Naive B cell (primary cell): ENCODE measurements around the gene ASB8. TPM values are rescaled to one million over a fixed set of nuclear protein-coding genes. Genes with fewer than 3 reads are reported as not detected.

ENCODE experiments used
- ATAC-seq, 2 donors: fragments of 150-1000 bp; cut with Tn5 transposase; 2 replicates each; pipeline ENCODE4 v1.10.0; 2021; ENCODE audit warnings: low read depth in 2 of 2, mild to moderate bottlenecking in 2 of 2, moderate library complexity in 2 of 2
- DNase-seq: peaks from one replicate; pipeline ENCODE4 v3.0.0; 2022
- H3K27ac Mint-ChIP-seq, 6 donors: one replicate each; pipeline ENCODE4 v1.8.0; 2020 to 2022; ENCODE audit warnings: mild to moderate bottlenecking in 6 of 6, mixed read lengths in 6 of 6, moderate library complexity in 5 of 6, inconsistent platforms in 2 of 6
- H3K27me3 Mint-ChIP-seq, 3 donors: one replicate each; pipeline ENCODE4 v1.8.0; 2021 to 2022; ENCODE audit warnings: mixed read lengths in 3 of 3, mild to moderate bottlenecking in 1 of 3
- H3K36me3 Mint-ChIP-seq, 2 donors: one replicate each; pipeline ENCODE4 v1.8.0; 2020 to 2022; ENCODE audit warnings: mixed read lengths in 2 of 2, inconsistent platforms in 1 of 2, mild to moderate bottlenecking in 1 of 2
- H3K4me1 Mint-ChIP-seq, 3 donors: one replicate each; pipeline ENCODE4 v1.8.0; 2020 to 2022; ENCODE audit warnings: mixed read lengths in 3 of 3, inconsistent platforms in 1 of 3, mild to moderate bottlenecking in 1 of 3, moderate library complexity in 1 of 3
- H3K4me3 Mint-ChIP-seq, 8 donors: one replicate each; pipeline ENCODE4 v1.8.0; 2020 to 2022; ENCODE audit warnings: mild to moderate bottlenecking in 8 of 8, mixed read lengths in 8 of 8, moderate library complexity in 8 of 8, inconsistent platforms in 2 of 8
- H3K9me3 Mint-ChIP-seq, 7 donors: one replicate each; pipeline ENCODE4 v1.8.0; 2020 to 2022; ENCODE audit warnings: mixed read lengths in 7 of 7, mild to moderate bottlenecking in 5 of 7, inconsistent platforms in 2 of 7, moderate library complexity in 1 of 7
- polyA plus RNA-seq, 6 donors: library from polyadenylated mRNA; unstranded; fragments of 300-500 nt; fragmentation: Illumina TruSeq; gene quantifications; one replicate each; pipeline ENCODE4 v1.2.3, GENCODE V29; 2021; ENCODE audit warnings: low read depth in 6 of 6

Gene ASB8
- polyA plus RNA-seq, 6 donors from 2014 or later = 62.1 to 89.5 (median 74.8) TPM

- Mint-ChIP-seq H3K36me3 (no peaks in the 10 kb centered on the region), H3K27ac (no peak overlapping the region), H3K9me3 (no peaks in the 10 kb centered on the region), H3K27me3 (peaks cover 22 to 42% (median 36%) of the 10 kb centered on the region in 3 donors), H3K4me3 (no peak overlapping the region), H3K4me1 (peaks cover 0 to 6% (median 5%) of the 10 kb centered on the region in 3 donors)
- no peak for DNase-seq
- ATAC-seq = no peak
These were observed 35.5 kb upstream of the ASB8 start for GRCh38 chr12:48192861-48193260.

- no peak overlapping the region for H3K27ac Mint-ChIP-seq
- no peaks in the 10 kb centered on the region for H3K9me3 Mint-ChIP-seq
- ATAC-seq (no peak), DNase-seq (no peak)
- H3K27me3 Mint-ChIP-seq = peaks cover 22 to 42% (median 39%) of the 10 kb centered on the region in 3 donors
- H3K36me3 Mint-ChIP-seq = no peaks in the 10 kb centered on the region
- peaks cover 0 to 5% (median under 1%) of the 10 kb centered on the region in 3 donors for H3K4me1 Mint-ChIP-seq
- no peak overlapping the region for H3K4me3 Mint-ChIP-seq
These were observed 33.8 kb upstream of the ASB8 start for GRCh38 chr12:48191096-48191495.

GRCh38 chr12:48189331-48190125 is 32.2 kb upstream of the ASB8 start:
- DNase-seq = peak; percentile 65
- no peaks in the 10 kb centered on the region for H3K9me3 Mint-ChIP-seq

GRCh38 chr12:48187916-48188695 is 30.8 kb upstream of the ASB8 start:
- Mint-ChIP-seq H3K27ac (peak overlapping the region in 1 of 6 donors; percentile 36), H3K4me1 (peaks cover 24 to 26% (median 25%) of the 10 kb centered on the region in 3 donors), H3K27me3 (peaks cover 13 to 39% (median 27%) of the 10 kb centered on the region in 3 donors)

More at GRCh38 chr12:48189331-48190125, 32.2 kb upstream of the ASB8 start:
- peak; percentile 57 to 78 for ATAC-seq
- Mint-ChIP-seq H3K36me3 (no peaks in the 10 kb centered on the region), H3K4me1 (peaks cover 16 to 18% (median 16%) of the 10 kb centered on the region in 3 donors), H3K27ac (peak overlapping the region in 1 of 6 donors; percentile 38), H3K27me3 (peaks cover 23 to 45% (median 40%) of the 10 kb centered on the region in 3 donors), H3K4me3 (peak overlapping the region in 1 of 8 donors; percentile 31)

GRCh38 chr12:48185181-48185919 is 28.0 kb upstream of the ASB8 start:
- Mint-ChIP-seq H3K4me3 (peak overlapping the region; percentile 67 to 93 (median 78)), H3K27ac (peak overlapping the region in 4 of 6 donors; percentile 25 to 74 (median 50)), H3K36me3 (peaks cover 0 to 7% of the 10 kb centered on the region in 2 donors), H3K4me1 (peaks cover 34 to 36% (median 34%) of the 10 kb centered on the region in 3 donors), H3K9me3 (no peaks in the 10 kb centered on the region), H3K27me3 (peaks cover 14 to 35% (median 26%) of the 10 kb centered on the region in 3 donors)
- peak; percentile 32 to 47 for ATAC-seq
- peak; percentile 37 for DNase-seq

More at GRCh38 chr12:48187916-48188695, 30.8 kb upstream of the ASB8 start:
- no peak overlapping the region for H3K4me3 Mint-ChIP-seq
- no peaks in the 10 kb centered on the region for H3K9me3 Mint-ChIP-seq
- no peaks in the 10 kb centered on the region for H3K36me3 Mint-ChIP-seq
- DNase-seq (no peak), ATAC-seq (no peak)

- DNase-seq = no peak
- Mint-ChIP-seq H3K27me3 (peaks cover 16 to 40% (median 30%) of the 10 kb centered on the region in 3 donors), H3K36me3 (peaks cover 0 to 7% of the 10 kb centered on the region in 2 donors), H3K27ac (peak overlapping the region in 2 of 6 donors; percentile 42 to 67), H3K4me1 (peaks cover 34 to 36% (median 34%) of the 10 kb centered on the region in 3 donors), H3K4me3 (peak overlapping the region; percentile 73 to 93 (median 84)), H3K9me3 (no peaks in the 10 kb centered on the region)
- no peak for ATAC-seq
These were observed 27.2 kb upstream of the ASB8 start for GRCh38 chr12:48184549-48184922.

GRCh38 chr12:48183876-48184548 is 26.7 kb upstream of the ASB8 start:
- no peak for DNase-seq
- Mint-ChIP-seq H3K36me3 (peaks cover 0 to 7% of the 10 kb centered on the region in 2 donors), H3K27ac (peak overlapping the region in 4 of 6 donors; percentile 62 to 89 (median 72)), H3K4me3 (peak overlapping the region; percentile 73 to 98 (median 92)), H3K4me1 (peaks cover 34 to 36% (median 34%) of the 10 kb centered on the region in 3 donors), H3K9me3 (no peaks in the 10 kb centered on the region), H3K27me3 (peaks cover 13 to 43% (median 35%) of the 10 kb centered on the region in 3 donors)
- peak in 1 of 2 donors; percentile 7 for ATAC-seq

- no peaks in the 10 kb centered on the region for H3K9me3 Mint-ChIP-seq
- peak within 1 kb of the TSS; percentile 91 to 98 (median 96) for H3K4me3 Mint-ChIP-seq
- H3K4me1 Mint-ChIP-seq = peaks cover 34 to 36% (median 34%) of the 10 kb centered on the region in 3 donors
- peak; percentile 76 for DNase-seq
- ATAC-seq = peak; percentile 69 to 74
- peaks cover 0 to 7% of the 10 kb centered on the region in 2 donors for H3K36me3 Mint-ChIP-seq
- peak within 1 kb of the TSS; percentile 60 to 96 (median 88) for H3K27ac Mint-ChIP-seq
- peaks cover 19 to 50% (median 42%) of the 10 kb centered on the region in 3 donors for H3K27me3 Mint-ChIP-seq
These were observed 26.0 kb upstream of the ASB8 start, which contains the start of gene CCDC184 for GRCh38 chr12:48183091-48183875. Gene CCDC184, plus strand, starts transcription at chr12:48183644. Its CDS starts 479 bp downstream, at chr12:48184123.

- peaks cover 0 to 7% of the 10 kb centered on the region in 2 donors for H3K36me3 Mint-ChIP-seq
- H3K4me3 Mint-ChIP-seq = peak overlapping the region; percentile 91 to 98 (median 96)
- H3K27me3 Mint-ChIP-seq = peaks cover 19 to 51% (median 44%) of the 10 kb centered on the region in 3 donors
These were observed 25.3 kb upstream of the ASB8 start for GRCh38 chr12:48182631-48183030.

GRCh38 chr12:48180857-48181495 is 23.7 kb upstream of the ASB8 start:
- Mint-ChIP-seq H3K36me3 (peaks cover 0 to 7% of the 10 kb centered on the region in 2 donors), H3K27ac (peak overlapping the region in 1 of 6 donors; percentile 48), H3K9me3 (no peaks in the 10 kb centered on the region), H3K4me3 (peak overlapping the region in 2 of 8 donors; percentile 10 to 95), H3K27me3 (peaks cover 19 to 62% (median 52%) of the 10 kb centered on the region in 3 donors), H3K4me1 (peaks cover 29 to 35% (median 32%) of the 10 kb centered on the region in 3 donors)
- no peak for ATAC-seq
- DNase-seq = no peak

More at GRCh38 chr12:48182631-48183030, 25.3 kb upstream of the ASB8 start:
- Mint-ChIP-seq H3K9me3 (no peaks in the 10 kb centered on the region), H3K27ac (peak overlapping the region in 5 of 6 donors; percentile 10 to 96 (median 89)), H3K4me1 (peaks cover 34 to 36% (median 34%) of the 10 kb centered on the region in 3 donors)
- ATAC-seq (no peak), DNase-seq (no peak)

- DNase-seq (no peak), ATAC-seq (no peak)
- Mint-ChIP-seq H3K9me3 (no peaks in the 10 kb centered on the region), H3K4me1 (peaks cover 24 to 34% (median 26%) of the 10 kb centered on the region in 3 donors), H3K36me3 (peaks cover 0 to 7% of the 10 kb centered on the region in 2 donors), H3K4me3 (peak overlapping the region in 1 of 8 donors; percentile 23), H3K27me3 (peaks cover 17 to 60% (median 47%) of the 10 kb centered on the region in 3 donors), H3K27ac (no peak overlapping the region)
These were observed 23.1 kb upstream of the ASB8 start for GRCh38 chr12:48180424-48180823.
